T-helper 2 cell treated with Interferon-gamma antibody and Interleukin-4, amounts not matched to agents 100 ng/mL and 5 ng/mL, for 36 hours (primary cell): Measurements from ENCODE around the gene PDCD4. TPM values are rescaled to one million over a fixed set of nuclear protein-coding genes. Genes with fewer than 3 reads are reported as not detected.

Source experiments
- intact Hi-C: fragments of 100-400 bp; cut with micrococcal nuclease; formaldehyde crosslinking; loops from one replicate; pipeline ENCODE4 v1.15.1; 2023
- total RNA-seq: library from RNA; stranded (reverse); gene quantifications from 2 replicates; pipeline ENCODE4 v1.2.3, GENCODE V29; 2022

The PDCD4 gene
- 49.4 and 51.4 TPM in 2 replicates for total RNA-seq

DNA sequence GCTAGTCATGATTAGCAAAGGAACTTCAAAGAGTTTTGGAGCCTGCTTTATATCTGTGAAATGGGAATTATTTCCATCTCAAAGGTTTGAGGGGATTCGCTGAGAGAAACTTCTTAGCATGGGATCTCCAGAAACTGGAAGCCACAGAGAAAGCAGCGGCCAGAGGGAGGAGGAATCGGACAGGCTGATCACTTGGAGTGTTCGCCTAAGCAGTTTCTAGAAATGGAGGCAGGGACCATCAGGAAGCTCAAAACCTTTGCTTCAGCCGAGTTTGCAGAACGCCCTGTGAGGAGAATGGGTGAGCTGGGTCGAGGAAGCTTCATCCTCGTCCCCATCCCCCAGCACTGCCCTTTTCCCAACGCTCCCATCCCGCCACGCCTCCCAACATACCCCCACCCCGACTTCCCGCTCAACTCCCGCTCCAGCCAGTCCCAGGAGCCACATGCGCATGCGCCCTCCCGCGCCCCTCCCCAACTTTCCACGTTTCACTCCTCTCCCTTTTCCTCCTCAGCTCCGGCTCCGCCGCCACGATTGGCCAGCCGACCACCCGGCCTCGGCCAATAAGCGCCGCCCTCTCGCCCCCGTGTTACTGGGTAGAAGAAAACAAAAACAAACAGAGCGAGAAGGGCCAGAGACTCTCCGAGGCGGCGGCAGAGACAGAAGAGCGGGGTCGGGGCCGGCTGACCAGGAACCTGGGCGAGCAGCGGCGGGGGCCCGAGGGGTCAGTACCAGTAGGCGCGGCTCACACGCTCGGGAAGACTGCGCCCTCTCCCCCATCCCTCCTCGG is at the start of gene PDCD4:
TSS of gene PDCD4 (plus strand) at position 631 of the 787 bp plus-strand sequence. CDS start 4,100 bp downstream, outside the sequence.
- intact Hi-C loops = loop anchor here (1.0 to 5.0 kb wide), 10 partner anchors 7 to 659 kb away; partner anchors contain the start of genes BBIP1, SHOC2 and SMC3

DNA sequence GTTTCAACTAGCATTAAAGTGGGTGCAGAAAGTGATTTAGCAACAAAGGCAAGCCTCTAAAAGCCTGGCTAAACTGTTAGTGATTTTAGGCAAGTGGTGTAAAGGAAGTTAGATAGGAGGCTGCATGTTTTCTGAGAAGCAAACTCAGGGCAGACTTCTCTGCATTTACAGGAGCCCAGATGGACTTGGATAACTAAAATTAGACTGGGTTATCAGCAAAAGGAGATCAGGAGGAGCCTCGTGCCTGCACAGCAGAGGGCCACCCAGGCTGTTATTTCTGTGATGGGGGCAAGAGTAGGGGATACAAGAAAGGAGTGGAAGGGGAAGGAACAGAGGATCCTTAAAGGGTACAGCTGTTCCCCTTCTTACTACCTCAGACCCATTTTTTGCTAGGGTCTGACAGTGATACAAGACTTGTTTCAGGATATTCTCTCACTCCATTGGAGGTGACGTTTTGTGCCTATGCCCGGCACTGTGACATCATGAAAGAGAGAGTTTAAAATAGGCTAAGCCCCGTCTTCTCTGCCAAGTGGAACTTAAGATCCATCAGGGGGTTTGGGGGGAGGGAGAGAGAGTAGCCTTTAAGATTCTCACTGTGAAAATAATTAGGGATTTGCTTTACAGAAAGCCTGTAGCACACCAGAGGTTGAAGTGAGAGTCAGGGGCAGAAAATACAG is 49.6 kb upstream of the PDCD4 start:
- intact Hi-C loops = no loop called here

DNA sequence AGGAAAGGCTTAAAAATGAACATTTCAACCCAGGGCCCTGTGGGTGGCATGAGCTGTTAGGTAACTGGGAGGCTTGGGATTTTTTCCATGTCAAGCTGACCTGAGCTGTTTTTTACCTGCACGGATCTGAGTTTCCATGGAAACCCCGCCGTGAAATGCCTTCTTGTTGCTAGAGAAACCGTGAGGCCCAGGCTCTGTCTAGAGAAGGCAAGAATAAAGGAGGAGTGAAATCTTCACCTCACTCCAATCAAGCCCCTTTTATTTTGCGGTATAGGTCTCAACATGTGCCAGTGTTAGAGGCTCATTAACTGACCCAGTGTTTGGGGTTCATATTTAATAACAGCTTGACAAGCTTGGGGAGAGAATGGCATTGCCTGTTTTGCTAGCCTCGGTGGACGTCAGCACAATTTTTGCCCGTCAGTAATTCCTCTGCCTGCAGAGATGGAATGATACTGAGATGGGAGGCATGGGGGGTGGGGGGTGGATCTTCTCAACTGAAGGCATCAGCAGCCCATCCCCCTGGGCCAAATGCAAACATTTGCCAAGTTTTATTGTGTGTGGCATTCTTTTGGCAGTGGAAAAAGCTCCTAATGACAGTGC is 48.9 kb upstream of the PDCD4 start:
- intact Hi-C loops = no loop called here

DNA sequence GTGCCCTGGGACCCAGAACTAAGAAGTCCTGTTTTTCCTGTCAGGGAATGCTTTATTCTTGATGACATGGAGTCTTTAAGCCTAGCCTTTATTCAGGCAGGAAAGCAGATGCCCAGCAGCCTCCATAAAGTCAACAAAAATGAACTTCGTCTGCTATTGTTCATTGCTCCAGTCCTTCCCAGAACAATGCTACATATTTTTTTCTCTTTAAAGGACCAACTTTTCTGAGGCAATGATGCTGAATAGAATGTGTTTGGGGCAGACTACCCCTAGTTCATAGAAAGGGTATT is 47.6 kb upstream of the PDCD4 start:
- intact Hi-C loops = no loop called here

DNA sequence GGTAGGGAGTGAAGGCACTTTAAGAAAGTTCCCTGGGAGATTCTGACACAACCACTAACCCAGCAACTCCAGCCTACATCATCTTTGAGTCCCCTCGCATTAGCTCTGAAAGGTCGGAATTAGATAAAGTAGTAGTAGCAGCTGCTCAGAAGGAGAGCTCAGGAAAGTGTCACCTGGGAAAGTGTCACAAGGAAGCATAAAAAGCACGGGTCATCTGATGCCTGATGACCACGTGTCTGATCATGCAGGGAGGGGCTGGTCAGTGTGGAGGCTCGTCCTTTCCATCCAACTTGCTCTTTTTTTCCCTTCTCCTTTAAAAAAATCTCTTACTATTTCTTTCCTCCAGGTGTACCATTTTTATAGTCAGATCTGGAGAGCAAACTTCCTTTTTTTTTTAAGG is 47.1 kb upstream of the PDCD4 start:
- intact Hi-C loops = no loop called here

- intact Hi-C loops = no loop called here
Observed at GRCh38 chr10:110825508-110825907, 46.2 kb upstream of the PDCD4 start.

DNA sequence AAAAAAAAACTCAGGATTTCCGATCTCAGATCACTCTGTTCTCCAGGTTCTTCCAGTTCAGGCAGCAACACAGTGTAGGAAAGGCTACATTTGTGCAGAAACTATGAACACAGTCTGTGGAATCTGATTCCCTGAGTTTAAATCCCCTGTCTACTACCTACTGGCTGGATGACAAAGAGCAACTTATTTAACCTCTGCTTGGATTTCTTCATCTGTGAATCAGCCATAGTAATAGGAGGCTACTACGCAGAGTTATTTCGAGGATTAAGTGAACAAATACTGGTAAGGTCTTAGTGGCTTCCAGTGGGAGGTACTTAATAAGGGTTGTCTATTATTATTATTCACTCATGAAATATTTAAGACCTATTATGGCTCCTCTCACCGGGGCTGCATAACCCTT is 44.3 kb upstream of the PDCD4 start:
- intact Hi-C loops = no loop called here

DNA sequence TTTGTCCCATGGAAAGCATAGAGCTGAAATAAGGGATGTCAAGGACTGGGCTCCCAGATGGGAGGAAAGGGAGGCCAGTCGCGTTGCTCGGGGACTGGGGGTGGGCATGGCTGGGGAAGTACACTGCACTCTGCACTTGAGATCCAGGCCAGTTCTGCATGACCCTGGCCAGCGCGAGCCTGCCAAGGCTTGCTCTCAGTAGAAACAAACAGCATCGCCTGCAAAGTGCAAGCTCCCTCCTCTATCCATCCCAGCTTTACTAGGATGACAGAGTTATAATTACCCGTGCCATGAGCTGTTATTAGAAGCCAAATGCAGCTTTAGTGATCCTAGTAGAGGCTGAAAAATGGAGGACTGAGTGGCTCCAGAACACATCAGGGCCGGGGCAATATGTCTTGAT is 43.9 kb upstream of the PDCD4 start:
- intact Hi-C loops = no loop called here

DNA sequence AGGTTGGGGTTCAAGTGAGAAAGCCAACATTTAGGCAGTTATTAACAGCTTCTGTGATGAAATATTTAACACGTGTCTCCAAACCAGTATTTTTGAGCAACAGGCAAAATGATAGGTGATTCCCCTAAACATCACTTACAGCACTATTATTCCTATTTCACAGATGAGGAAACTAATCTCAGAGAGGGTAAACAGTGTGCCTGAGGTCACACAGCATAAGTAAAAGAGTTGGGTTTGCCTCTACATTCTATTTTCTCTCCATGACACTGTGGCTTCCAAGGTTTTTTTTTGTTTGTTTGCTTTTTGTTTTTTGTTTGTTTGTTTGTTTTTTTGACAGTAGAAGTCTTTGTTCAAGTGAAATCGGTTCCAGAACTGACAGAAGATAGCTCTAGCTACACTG is 43.2 kb upstream of the PDCD4 start:
- intact Hi-C loops = no loop called here

DNA sequence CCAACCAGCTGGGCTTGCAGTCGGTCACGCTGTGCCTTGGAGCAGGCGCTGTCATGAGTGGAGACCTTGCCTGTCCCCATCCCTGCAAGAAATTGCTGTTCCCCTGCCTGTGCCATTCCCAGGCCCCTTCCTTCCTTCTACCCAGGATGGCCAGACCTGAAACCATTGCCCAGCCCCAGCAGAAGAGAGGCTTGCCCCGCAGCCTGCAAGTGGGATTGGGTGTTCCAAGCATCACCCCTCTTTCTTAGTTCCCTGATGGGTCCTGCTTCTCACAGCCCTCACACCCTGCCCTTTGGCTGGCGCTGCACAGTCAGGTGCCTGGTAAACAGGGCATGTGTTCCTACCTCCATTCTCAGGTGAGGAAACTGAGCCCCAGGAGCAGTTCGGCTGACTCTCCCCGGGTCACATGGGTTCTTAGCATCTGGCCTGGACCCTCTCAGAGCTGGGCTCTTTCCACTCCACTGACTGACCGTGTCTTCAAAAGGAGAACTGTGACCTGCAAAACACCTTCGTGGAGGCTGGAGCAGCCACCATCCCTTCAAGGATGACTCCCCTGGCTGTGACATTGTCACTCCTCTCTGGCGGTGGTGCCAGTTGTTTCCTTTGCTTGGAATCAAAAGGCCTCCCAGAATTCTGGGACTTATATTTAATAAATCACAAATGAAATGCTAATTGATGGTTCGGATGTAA is 41.9 kb upstream of the PDCD4 start:
- intact Hi-C loops = no loop called here

GRCh38 chr10:110833234-110833940 is 38.3 kb upstream of the PDCD4 start:
- intact Hi-C loops = no loop called here

GRCh38 chr10:110833941-110834628 is 37.6 kb upstream of the PDCD4 start:
- intact Hi-C loops = no loop called here

DNA sequence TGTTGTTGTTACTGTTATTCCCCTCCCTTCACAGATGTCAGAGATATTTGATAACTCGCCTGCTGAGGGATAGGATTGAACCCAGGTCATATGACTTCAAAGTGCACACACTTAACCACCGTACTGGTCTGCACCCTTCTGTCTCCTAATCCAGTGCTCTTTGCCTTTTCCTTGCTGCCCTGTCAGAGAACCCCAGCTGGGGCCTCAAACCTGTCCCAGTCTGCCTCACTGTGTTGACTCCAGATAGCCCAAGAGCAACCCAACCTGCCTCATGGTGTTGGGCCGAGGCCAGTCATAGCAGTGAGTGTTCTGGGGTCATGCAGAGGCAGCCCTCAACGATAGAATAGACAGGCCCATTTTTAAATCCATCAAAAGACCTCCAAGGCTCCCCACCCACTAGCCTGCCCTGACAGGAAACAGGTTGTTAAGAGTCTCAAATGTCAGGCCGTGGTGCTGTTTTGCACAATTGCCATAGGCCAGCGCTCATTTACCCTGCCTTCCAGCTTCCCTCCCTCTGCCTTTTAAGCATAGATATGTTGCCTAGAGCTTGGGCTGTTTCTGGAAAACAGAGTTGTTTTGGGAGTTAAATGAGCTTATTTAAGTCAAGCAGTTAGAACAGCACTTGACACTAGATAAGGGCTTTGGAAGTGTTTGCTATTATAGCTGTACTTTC is 37.0 kb upstream of the PDCD4 start:
- intact Hi-C loops = no loop called here

DNA sequence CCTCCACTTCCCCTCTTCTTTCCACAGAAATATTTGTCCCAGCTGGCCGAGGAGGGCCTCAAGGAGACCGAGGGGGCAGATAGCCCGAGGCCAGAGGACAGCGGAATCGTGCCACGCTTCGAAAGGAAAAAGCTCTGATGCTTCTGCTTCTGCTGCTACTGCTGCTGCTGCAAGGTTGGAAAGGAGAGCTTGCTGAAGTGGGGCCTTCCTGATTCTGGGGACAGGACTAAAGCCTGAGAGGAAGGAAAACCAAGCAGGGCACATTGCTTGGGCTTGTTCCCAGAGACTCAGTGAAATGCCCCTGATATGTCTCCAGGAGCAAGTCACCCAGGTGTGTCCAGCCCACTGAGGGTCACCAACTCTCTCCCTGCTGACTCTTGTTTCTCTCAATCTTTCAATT is 35.9 kb upstream of the PDCD4 start:
- intact Hi-C loops = no loop called here

DNA sequence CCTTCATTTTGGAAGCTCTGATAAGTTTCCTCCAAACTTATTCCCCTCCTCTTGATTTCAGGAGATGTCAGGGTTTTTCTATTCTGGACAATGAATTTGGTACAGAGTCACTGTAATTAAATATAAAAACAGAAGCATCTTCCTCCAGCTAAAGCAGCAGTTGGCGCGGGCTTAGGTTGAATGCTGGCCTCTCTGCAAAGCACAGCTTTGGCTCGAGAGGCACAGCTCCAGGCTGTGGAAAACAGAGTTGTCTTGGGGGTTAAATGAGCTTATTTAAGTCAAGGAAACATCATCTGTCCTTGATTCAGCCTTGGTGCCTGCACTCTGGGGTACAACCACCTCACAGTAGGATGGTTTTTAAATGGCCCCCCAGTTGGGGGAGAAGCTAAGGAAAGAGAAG is 35.0 kb upstream of the PDCD4 start:
- intact Hi-C loops = no loop called here

GRCh38 chr10:110837418-110838171 is 34.1 kb upstream of the PDCD4 start:
- intact Hi-C loops = no loop called here

DNA sequence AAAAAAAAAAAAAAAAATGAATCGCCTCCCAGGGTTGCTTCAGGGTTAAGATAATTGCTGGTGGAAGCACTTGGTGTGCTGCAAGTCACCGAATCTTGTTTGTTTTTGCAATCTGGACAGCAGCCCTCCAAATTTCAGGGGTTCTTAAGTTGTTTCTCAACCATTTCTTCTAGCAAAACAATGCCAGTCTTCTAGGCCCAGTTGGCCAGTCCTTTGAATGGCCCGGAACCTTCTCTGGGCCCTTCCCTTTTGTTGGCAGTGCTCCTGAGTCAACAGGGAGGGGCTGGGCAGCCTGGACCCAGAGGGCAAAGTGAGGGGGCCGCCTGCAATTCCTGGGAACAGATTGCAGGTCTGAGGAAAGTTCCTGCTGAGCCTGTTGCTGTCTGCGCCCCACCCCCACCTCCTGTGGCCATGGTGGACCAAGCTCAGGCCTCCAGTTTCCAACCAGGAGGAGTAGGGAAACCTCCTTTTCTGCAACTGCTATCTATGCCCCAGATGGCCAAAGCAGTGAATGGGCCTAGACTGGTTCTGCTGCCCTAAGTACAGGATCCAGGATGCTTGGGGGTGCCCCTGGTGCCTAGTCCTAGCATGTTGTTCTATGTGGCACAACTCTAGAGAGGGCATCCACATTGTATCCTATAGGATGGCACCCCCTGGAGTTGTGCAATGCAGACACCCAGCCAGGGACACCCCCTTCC is 31.4 kb upstream of the PDCD4 start:
- intact Hi-C loops = no loop called here

DNA sequence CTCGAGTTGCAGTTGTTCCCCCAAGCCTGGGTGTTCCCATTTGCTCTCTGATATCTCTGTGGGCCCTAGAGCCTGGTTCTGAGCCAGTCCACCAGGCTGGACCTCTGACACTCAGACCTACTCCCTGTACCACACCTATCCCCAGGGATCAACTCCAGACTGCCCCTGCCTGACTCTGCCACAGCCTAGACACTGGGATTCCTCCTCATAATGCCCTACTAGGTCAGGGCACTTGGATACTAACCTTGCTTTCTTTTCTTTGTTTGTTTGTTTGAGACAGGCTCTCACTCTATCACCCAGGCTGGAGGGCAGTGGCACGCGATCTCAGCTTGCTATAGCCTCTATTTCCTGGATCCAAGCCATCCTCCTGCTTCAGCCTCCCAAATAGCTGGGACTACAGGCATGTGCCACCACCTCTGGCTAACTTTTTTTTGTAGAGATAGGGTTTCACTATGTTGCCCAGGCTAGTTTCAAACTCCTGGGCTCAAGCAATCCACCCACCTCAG is 30.8 kb upstream of the PDCD4 start:
- intact Hi-C loops = no loop called here
